GM21447 (cell line): ENCODE results near the gene HCAR3.
"Not testable (repeated sequence)": the region's sequence is repeated elsewhere in the genome, so short reads cannot be mapped to it uniquely, and the experiment has no call there.

Experiments used
- ATAC-seq: cut with Tn5 transposase; IDR thresholded peaks from one replicate; pipeline ENCODE4 v1.9.1; 2021; ENCODE audit not compliant: unreplicated experiment

HCAR3 gene

DNA sequence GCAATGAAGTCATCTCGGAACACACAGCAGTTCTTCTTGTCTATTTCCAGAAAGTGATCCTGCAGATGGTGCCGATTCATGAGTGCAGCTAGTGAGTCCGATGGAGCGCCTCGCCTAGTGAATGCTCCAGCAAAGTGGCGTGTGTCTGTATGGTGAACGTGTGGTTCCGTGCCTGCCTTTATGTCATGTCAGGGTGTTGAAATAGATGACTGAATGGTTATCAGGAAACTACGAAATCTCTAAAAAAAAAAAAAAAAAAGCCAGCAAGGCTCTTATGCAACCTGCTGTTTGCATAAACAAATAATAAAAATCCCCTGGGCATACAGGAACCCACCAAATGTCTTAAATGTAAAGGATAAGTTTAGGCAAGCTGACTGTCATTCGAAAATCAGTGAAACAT is at the start of gene HCAR3:
Gene HCAR3, minus strand, starts transcription at position 154 of the 400 bp plus-strand sequence. Its CDS starts 74 bp downstream, at position 80.
- ATAC-seq = not testable (repeated sequence)

DNA sequence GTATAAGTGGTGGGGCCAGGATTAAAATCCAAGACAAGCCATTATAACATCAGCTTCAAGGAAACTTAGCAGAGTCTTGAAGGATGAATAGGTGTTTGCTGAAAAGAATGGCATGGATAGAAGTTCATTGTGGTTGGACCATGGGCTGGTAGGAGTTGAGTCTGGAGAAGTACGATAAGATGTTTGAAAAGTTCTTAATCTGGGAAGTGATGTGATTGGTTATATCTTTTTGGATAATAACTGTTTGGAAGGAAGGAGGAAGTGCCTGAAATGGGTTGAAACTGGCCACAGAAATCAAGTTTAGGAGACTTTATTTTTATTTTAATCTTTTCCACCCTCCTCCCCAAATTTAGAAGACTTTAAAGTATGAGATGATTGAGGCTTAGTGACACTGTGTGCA is 41.0 kb upstream of the HCAR3 start:
- ATAC-seq = no peak

DNA sequence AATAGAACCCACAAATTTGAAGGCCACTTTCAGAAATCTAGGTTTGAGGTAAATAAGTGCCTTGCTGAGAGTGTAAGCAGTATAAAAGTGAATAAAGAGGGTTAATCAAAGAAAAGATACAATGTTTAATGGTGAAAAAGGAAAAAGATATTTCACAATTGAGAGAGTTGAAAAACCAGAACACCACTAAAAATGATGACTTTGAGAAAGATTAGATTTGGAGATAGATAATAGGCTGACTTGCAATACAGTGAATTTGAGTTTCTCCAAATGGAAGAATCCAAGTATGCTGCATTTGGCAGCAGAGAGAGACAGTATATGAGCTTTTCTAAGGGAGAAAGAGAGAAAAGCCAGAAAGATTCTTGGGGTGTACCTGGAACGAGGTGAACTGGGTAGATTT is 38.2 kb upstream of the HCAR3 start:
- no peak for ATAC-seq

DNA sequence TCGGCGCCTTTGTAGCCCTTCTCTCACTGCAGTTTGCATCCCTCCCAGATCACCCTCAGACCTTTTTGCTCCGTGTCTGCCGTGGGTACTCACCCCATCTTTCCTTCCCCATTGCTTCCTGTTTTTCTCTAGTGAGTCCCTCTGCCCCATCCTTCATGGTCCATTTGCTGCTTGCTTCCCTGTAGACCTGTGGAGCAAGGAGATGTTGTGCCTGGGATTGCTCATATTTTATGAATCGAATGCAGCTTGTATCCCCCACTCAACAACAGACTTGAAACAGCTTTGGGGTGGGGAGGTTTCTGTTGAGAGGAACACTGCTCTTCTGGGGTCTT is 36.7 kb upstream of the HCAR3 start:
- no peak for ATAC-seq

DNA sequence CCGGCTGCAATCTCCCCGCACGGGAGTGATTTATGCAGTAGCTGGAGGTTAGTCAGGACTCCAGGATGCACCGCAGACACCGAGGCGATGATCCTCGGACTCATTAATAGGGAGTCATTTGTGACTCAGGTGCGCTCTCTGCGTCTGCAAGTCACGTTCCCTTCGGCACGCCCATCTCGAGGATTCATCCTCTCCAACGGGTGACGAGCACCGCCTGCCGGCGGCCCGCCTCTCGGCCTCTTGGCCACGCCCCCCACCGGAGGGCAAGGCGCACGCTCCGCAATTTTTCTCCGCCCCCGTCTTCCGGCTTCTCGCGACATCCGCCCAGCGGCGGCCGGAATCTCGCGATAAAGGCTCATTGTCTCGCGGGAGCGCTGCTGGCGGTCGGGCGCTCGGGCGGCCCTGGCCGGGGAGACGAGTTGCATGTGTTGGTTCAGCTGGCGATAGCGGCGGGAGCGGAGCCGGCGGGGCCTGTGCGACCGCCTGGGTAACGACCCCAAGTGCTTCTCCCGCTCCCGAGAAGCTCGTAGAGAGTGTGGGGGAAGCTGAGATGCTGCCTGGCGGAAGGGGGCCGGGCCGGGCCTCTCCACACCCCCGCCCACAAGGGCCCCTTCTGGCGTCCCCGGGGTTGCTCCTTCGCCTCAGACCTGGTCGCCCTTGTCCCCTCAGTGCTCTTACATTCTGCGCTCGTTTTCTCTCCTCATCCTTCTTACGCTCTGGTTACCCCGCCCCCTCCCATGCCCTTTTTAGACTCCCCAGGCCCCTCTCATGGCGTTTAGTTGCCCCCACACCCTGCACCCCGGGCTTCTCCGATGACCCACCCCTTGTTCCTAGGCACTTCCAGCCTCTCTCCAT is 36.1 kb upstream of the HCAR3 start, which contains the start of gene DENR:
Gene DENR, plus strand, starts transcription at position 361 of the 855 bp plus-strand sequence. CDS start 878 bp downstream, outside the sequence.
- ATAC-seq = peak; percentile 92

DNA sequence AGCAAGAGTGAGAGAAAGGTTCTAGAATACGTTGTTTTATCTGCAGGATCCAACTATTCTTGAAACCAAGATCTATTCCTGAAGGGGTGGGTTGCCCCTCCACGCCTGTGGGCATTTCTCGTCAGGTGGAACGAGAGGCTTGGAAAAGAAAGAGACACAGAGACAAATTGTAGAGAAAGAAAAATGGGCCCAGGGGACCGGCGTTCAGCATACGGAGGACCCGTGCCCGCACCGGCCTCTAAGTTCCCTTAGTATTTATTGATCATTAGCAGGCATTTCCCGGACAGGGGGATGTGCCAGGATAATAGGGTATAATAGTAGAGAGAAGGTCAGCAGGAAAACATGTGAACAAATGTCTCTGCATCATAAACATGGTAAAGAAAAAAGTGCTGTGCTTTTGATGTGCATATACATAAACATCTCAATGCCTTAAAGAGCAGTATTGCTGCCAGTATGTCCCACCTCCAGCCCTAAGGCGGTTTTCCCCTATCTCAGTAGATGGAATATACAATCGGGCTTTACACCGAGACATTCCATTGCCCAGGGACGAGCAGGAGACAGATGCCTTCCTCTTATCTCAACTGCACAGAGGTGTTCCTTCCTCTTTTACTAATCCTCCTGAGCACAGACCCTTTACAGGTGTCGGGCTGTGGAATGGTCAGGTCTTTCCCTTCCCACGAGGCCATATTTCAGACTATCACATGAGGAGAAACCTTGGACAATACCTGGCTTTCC is 34.3 kb upstream of the HCAR3 start:
- ATAC-seq = not testable (repeated sequence)

DNA sequence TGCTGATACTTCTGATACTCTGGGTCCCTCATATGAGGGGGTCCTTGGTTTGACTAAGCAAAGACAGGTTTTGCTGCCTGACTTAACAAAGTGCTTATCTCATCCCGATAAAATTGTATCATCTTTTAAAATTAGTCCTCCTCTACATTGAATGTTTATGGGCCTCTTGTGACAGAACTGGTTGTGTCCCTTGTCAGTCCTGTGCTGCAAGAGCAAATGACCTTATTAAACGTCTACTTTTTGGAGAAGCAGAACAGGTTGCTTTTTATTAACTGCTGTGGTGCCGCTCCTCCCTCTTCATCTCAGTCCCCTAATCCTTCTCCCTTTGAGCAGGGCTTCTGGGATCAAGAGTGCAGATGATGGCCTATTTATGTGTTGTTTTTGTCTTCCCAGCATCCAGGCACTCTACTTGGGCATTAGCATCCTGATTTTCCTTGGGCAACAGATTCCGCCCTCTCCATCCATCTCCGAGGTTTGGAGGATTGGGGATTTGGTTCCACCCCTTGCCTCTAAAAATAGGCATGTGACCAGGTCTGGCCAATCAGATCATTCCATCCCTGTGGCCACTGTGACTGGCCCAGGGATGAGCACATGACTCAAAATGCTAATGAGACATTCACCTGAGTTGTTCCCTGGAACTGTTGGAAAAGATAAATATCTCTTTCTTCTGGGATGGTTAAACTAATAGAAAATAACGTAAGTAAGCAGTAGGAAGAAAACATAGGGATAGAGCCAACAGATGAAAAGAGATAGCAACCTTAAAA is 33.1 kb upstream of the HCAR3 start:
- ATAC-seq = no peak

DNA sequence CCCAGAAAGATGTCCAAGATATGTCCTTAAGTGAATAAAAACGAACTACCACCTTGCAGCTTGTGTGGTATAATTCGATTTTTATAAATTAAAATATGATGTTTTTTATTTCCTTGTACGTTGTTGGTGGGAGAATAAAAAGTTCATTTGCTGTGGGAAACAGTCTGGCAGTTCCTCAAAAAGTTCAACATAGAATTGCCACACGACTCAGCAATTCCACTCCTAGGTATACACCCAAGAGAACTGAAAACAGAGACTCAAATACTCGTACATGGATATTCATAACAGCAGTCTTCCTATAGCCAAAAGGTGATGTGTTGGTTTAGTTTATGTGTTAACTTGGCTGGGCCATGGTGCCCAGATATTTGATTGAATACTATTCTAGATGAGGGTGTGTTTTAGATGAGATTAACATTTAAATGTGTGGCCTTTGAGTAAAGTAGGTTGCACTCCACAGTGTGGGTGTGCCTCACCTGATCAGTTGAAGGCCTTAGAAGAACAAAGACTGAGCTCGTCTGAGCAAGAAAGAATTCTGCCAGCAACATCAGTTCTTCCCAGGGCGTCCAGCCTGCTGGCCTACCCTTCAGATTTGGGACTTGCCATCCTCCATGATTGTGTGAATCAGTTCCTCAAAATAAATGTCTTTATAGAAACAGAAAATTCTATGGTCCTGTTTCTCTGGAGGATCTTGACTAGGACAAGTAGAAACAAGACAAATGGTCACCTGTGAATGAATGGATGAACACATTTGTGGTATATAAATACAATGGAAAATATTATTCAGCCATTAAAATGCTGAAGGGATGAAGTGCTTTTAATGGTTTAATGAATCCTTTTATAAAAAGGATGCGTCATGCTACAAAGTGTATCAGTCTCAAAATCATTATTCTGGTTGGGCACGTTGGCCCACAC is 30.9 kb upstream of the HCAR3 start:
- ATAC-seq = no peak

DNA sequence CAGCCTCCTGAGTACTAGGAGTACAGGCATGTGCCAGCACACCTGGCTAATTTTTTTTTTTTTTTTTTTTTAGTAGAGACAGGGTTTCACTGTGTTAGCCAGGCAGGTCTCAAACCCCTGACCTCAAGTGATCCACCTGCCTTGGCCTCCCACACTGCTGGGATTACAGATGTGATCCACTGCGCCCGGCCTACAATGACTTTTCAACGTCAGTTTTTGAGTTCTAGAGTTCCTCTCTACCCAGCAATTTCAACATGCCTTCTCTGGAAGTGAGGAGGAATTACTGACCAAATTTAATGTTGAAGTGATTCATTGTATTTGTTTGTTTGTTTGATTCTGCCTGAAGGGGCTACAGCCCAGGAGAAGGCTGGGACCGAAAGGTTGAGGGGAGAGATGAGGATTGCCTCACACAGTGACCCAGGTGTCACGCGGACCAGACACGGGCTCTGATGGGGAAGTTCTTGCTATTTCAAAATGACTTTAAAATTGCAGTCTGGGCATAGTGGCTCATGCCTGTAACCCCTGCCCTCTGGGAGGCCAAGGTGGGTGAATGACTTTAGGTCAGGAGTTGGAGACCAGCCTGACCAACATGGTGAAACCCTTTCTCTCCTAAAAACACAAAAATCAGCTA is 27.4 kb upstream of the HCAR3 start:
- ATAC-seq = no peak

DNA sequence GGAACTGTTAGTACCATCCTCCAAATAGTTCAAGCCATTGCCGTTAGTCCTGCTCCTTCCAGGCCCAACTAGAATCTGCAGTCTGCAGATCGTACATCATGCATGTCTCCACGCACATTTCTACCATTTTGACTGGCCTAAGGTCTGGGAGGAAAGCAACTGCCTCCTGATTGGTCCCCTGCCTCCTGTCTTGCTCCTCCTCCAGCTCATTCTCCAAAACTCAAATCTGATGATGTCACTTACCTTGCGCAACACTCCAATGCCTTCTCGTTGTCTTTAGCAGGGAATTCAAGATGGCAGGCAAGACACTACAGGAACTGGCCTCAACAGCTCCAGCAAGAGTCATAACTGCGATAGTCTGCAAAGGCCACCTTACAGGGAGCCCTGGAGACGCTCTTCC is 23.7 kb upstream of the HCAR3 start:
- ATAC-seq = no peak

DNA sequence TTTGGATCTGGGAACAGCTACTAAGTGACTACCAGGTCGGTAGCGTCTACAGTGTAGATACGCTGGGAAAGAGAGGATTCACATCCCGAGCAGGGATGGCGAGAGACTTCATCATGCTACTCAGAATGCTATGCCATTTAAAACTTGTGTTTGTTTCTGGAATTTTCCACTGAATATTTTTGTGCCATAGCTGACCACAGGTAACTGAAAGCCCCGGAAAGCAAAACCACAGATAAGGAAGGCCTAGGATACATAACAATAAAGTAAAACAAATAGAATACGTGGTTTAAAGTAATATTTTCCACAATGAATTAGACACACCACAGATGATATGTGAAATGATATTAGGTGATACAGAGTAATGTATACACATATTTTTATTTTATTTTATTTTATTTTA is 22.0 kb upstream of the HCAR3 start:
- ATAC-seq = no peak

DNA sequence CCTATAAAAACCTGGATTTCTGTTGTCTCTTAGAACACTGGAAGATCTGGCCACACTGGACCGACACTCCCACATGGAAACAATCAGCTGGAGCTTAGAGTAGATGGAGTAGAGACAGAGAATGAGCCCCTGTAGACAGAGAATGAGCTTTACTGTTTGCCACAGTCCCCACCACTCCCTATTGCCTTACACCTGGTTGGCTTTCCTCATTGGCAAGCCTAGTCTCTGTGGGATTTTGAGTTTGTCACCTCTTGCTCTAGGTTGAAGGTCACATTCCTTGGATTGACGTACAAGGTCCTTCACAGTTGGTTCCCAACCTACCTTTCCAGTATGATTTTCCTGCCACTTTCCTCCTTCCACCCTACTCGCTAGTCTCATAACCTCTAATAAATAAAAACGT is 16.0 kb upstream of the HCAR3 start:
- ATAC-seq = no peak

DNA sequence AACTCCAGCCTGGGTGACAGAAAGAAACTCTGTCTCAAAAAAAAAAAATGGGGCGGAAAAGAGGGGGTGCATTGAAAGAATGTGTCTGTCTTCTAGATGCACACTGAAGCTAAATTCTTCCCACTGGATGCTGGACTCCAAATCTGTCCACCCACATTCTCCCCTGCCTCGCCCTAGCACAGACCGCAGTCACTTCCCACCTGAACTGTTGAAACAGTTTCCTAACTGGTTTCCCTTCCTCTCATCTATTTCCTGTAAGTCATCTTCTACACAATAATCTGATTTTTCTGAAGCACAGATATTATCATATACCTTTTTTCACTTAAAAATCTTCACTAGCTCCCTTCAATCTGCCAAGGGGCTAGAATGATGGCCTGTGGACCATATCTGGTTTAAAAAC is 15.6 kb upstream of the HCAR3 start:
- no peak for ATAC-seq

DNA sequence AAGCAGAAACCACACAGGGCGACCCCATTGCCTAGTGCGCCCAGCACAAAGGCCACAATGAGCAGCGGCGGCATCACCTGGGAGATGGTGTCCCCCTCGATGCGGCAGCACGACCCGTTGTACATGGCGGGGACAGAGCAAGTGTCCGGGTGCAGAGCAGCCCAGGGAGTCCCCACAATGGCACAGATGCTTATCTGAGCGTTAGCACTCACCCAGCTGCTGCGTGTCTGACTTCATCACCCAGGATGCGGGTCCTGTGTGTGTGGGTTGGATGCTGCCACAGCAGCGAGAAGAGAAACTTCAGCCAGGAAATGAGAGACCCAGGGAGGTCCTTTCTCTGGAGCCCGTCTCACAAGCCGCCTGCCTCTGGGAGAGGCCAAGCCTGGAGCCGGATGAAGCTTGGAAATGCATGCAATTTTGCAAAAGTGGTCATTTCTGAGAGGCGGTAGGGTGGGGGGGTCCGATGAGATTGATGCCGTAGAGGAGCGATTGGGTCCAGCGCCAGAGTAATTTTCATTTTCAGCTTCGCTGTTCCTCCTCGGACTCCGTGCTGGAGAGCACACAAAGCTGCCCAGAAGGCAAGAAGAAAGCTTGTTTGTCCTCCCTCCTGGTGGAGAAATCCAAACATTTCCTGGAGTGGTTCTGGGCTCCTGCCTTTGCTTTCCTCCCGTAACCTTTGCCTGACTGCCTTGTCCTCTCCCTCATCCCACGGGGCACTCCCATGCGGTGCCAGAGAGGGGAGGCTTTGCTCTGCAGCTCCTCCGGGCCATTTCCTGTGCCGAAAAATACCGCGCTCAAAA is 13.8 kb upstream of the HCAR3 start, which contains the start of gene HCAR1:
Gene HCAR1, minus strand, starts transcription at position 630 of the 800 bp plus-strand sequence. Its CDS starts 505 bp downstream, at position 125.
- ATAC-seq = no peak

DNA sequence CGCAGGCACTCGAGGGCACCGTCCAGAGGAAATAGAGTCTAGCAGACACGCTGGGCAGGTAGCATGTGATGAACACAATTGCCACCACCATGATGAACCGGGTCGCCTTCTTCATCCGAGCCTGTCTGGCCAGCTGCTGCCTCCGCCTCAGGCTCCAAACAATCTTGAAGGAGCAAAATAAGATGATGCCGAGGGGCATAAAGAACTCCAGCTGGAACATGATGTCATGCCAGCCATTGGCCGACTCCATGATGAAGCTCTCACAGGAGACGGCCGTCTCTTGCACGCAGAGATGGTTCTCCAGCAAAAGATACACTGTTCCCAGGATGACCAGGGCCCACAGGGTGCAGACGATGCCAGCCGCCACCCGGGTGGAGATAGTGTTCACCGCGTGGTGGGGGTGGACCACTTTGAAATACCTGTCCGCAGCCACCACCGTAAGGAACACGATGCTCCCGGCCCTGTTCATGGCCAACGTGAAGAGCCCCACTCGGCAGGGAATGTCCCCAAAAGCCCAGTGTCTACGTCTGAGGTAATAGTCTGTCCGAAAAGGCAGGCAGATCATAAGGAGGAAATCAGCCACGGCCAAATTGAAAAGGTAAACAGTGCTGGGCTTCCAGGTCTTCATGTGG is 13.1 kb upstream of the HCAR3 start:
- no peak for ATAC-seq

DNA sequence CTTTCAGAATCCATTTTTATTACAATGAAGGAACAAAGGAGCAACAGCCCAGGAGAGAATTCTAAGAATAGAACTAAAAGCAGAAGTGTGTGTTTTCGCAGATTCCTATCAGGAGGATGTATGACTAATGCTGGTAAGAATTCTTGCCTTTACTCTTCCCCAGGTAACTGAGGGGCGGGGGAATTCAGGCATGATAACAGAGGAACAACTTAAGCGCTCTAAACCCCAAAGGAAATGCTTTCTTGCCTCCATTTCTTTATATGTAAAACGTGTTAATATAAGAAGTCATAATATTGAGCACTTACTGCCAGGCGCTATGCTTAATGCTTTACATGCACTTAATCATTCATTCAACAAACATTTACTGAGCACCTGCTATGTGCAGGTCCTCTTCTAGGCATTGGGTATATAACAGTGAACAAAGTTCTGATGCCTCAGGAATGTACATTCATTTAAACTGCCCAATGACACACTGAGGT is 9.5 kb upstream of the HCAR3 start:
- no peak for ATAC-seq

DNA sequence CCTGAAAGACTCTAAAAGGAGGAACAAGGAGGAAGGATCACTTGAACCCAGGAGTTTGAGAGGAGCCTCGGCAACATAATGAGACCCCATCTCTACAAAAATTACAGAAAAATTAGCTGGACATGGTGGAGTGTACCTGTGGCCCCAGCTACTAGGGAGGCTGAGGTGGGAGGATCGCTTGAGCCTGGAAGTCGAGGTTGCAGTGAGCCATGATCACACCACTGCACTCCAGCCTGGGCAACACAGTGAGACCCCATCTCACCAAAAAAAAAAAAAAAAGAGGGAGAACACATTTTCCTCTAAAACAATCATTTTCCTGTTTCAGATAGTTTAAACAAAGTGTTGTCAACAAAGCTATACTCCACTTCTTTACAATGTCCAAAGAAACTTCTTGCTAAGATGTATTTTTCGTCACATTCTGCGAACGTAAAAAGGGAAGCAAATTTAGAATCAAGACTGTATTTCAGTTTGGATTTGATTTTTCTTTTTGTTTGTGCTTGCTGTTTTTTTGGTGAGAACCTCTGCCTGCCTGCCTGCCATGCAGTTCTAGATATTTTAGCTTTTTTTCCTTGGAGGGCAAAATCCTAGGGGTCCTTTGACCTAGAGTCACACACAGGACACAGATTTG is 9.0 kb upstream of the HCAR3 start:
- ATAC-seq = no peak

DNA sequence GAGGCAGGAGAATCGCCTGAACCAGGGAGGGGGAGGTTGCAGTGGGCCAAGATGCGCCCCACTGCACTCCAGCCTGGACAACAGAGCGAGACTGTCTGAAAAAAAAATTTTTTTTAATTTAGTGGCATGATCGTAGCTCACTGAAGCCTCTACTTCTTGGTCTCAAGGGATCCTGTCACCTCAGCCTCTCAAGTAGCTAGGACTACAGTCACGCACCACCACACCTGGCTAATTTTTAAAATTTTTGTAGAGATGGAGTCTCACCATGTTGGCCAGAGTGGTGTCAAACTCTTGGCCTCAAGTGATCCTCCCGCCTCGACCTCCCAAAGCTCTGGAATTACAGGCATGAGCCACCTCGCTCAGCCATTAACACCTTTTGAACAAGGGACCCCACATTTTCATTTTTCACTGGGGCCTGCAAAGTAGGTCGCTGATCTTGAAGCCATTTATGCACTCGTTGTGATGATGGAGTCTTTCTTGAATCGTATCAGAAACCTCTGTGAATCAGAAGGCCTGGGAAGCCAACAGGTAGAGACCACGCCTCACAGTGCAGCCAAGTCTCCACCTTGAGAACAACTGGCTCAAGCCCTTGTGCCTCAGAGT is 8.1 kb upstream of the HCAR3 start:
- no peak for ATAC-seq
